IPS-NIHi11 (cell line): ENCODE measurements around the gene CKAP2L.

Experiments
- DNase-seq: peaks from one replicate; pipeline ENCODE4 v3.0.0; 2012; ENCODE audit warnings: mixed read lengths, low spot score

Gene CKAP2L

GRCh38 chr2:112760149-112760548, 4.3 kb downstream of the CKAP2L start:
- DNase-seq, result no peak

GRCh38 chr2:112758711-112759110, 5.7 kb downstream of the CKAP2L start:
- no peak for DNase-seq

GRCh38 chr2:112757265-112757664, 7.1 kb downstream of the CKAP2L start:
- no peak for DNase-seq

- no peak for DNase-seq
Observed at GRCh38 chr2:112756207-112756606, 8.2 kb downstream of the CKAP2L start.

- DNase-seq, result no peak
Observed at GRCh38 chr2:112755444-112755843, 9.0 kb downstream of the CKAP2L start.

GRCh38 chr2:112754564-112754963, 9.8 kb downstream of the CKAP2L start:
- DNase-seq, result no peak

- DNase-seq, result no peak
Observed at GRCh38 chr2:112752667-112753066, 11.7 kb downstream of the CKAP2L start.

- no peak for DNase-seq
Observed at GRCh38 chr2:112751451-112752197, 12.8 kb downstream of the CKAP2L start.

- no peak for DNase-seq
Observed at GRCh38 chr2:112750560-112750843, 13.9 kb downstream of the CKAP2L start.

- peak; percentile 82 for DNase-seq
Observed at GRCh38 chr2:112749755-112750559, 14.5 kb downstream of the CKAP2L start.

GRCh38 chr2:112740527-112740926, 23.9 kb downstream of the CKAP2L start:
- no peak for DNase-seq

GRCh38 chr2:112737542-112738232, 26.7 kb downstream of the CKAP2L start:
- no peak for DNase-seq

- no peak for DNase-seq
Observed at GRCh38 chr2:112733871-112734270, 30.5 kb downstream of the CKAP2L start.

GRCh38 chr2:112733456-112733855, 31.0 kb downstream of the CKAP2L start:
- no peak for DNase-seq

- no peak for DNase-seq
Observed at GRCh38 chr2:112731479-112731878, 32.9 kb downstream of the CKAP2L start.

GRCh38 chr2:112730791-112731190, 33.6 kb downstream of the CKAP2L start:
- no peak for DNase-seq

- no peak for DNase-seq
Observed at GRCh38 chr2:112730216-112730615, 34.2 kb downstream of the CKAP2L start.

GRCh38 chr2:112728378-112729175, 35.8 kb downstream of the CKAP2L start:
- DNase-seq, result no peak

- DNase-seq, result no peak
Observed at GRCh38 chr2:112728029-112728362, 36.4 kb downstream of the CKAP2L start.

GRCh38 chr2:112727276-112728028, 37.0 kb downstream of the CKAP2L start:
- no peak for DNase-seq

- peak; percentile 98 for DNase-seq
Observed at GRCh38 chr2:112726487-112727190, 37.8 kb downstream of the CKAP2L start.
